Choroid plexus epithelial cell (primary cell): Measurements from ENCODE around the gene LGALS7B.

Experiments used
- DNase-seq: peaks from one replicate; pipeline ENCODE4 v3.0.0-alpha.2; 2010; ENCODE audit warnings: low read depth
- H3K4me3 ChIP-seq: 2 replicates; pipeline ENCODE4 v1.5.1; 2011; ENCODE audit warnings: low read depth, mild to moderate bottlenecking, control low read depth, low read length, moderate library complexity
- TF ChIP-seq, protein P1 (sequence below): conservative IDR thresholded peaks from 2 replicates; pipeline ENCODE4 v1.5.1; 2011; ENCODE audit warnings: low read depth, mild to moderate bottlenecking, control low read depth, inconsistent platforms, low read length, moderate library complexity

LGALS7B gene

DNA sequence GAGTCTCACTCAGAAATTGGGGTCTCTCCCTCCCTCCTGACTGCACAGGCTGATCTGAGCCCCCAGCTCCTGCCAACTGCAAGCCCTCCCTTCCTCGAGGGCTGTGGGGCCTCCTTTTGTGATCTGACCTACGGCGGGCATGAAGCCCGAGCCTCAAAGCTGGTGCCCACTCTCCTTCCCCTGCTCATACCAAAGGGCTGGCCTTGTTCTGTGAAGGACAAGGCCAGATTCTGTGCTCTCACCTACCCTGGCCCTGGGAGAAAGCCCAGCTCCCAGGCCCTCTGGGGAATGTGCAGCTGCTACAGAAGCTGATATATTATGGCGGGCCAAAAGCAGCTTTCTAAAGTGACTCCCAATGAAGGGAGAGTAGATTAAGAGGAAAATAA lies 51.6 kb downstream of the LGALS7B start:
- TF ChIP-seq, protein P1, sequence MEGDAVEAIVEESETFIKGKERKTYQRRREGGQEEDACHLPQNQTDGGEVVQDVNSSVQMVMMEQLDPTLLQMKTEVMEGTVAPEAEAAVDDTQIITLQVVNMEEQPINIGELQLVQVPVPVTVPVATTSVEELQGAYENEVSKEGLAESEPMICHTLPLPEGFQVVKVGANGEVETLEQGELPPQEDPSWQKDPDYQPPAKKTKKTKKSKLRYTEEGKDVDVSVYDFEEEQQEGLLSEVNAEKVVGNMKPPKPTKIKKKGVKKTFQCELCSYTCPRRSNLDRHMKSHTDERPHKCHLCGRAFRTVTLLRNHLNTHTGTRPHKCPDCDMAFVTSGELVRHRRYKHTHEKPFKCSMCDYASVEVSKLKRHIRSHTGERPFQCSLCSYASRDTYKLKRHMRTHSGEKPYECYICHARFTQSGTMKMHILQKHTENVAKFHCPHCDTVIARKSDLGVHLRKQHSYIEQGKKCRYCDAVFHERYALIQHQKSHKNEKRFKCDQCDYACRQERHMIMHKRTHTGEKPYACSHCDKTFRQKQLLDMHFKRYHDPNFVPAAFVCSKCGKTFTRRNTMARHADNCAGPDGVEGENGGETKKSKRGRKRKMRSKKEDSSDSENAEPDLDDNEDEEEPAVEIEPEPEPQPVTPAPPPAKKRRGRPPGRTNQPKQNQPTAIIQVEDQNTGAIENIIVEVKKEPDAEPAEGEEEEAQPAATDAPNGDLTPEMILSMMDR: no peak
- DNase-seq: no peak
- H3K4me3 ChIP-seq: no peak overlapping the region
